ENCODE measurements around the gene IER2.

- no peak for TF ChIP-seq CTCF (IDR thresholded peaks at IDR 0.05; ENCODE audit: low read depth, low read length)
- no peak for TF ChIP-seq POLR2A (IDR thresholded peaks at IDR 0.05; ENCODE audit: extremely low read depth, insufficient read length)
Measured at GRCh38 chr19:13138171-13138915, 11.9 kb upstream of the IER2 start.

All from NB4 (cell line).